ENCODE measurements around the gene ITFG1. TPM values are rescaled to one million over a fixed set of nuclear protein-coding genes. Genes with fewer than 3 reads are reported as not detected.

ITFG1 gene
- total RNA-seq, 4 donors from 2014 or later = 36.3 to 67.6 (median 56.1) TPM

- TF ChIP-seq CTCF (IDR thresholded peaks at IDR 0.05) (no peak), POLR2A (IDR thresholded peaks at IDR 0.05) (no peak)
- Histone ChIP-seq H3K27ac (no peak overlapping the region), H3K9me3 (no peaks in the 10 kb centered on the region), H3K27me3 (no peaks in the 10 kb centered on the region), H3K4me1 (no peaks in the 10 kb centered on the region), H3K36me3 (no peaks in the 10 kb centered on the region), H3K4me3 (no peak overlapping the region)
- DNase-seq = no peak
Observed at GRCh38 chr16:47129755-47130435, 331.0 kb downstream of the ITFG1 start.

GRCh38 chr16:47127541-47127940 is 333.3 kb downstream of the ITFG1 start:
- no peaks in the 10 kb centered on the region for H3K9me3 ChIP-seq
- no peak overlapping the region for H3K27ac ChIP-seq
- H3K4me3 ChIP-seq = no peak overlapping the region
- no peaks in the 10 kb centered on the region for H3K4me1 ChIP-seq
- H3K27me3 ChIP-seq = no peaks in the 10 kb centered on the region
- H3K36me3 ChIP-seq = no peaks in the 10 kb centered on the region
- no peak for DNase-seq
- TF ChIP-seq POLR2A (IDR thresholded peaks at IDR 0.05) = no peak
- TF ChIP-seq CTCF (IDR thresholded peaks at IDR 0.05) = no peak

GRCh38 chr16:47125757-47126156 is 335.1 kb downstream of the ITFG1 start:
- H3K27me3 ChIP-seq = no peaks in the 10 kb centered on the region
- DNase-seq = no peak
- no peaks in the 10 kb centered on the region for H3K4me1 ChIP-seq
- H3K9me3 ChIP-seq = no peaks in the 10 kb centered on the region
- no peaks in the 10 kb centered on the region for H3K36me3 ChIP-seq
- no peak overlapping the region for H3K4me3 ChIP-seq
- no peak overlapping the region for H3K27ac ChIP-seq
- no peak for TF ChIP-seq POLR2A (IDR thresholded peaks at IDR 0.05)
- TF ChIP-seq CTCF (IDR thresholded peaks at IDR 0.05) = no peak

- Histone ChIP-seq H3K4me3 (no peak overlapping the region), H3K27ac (no peak overlapping the region), H3K36me3 (no peaks in the 10 kb centered on the region), H3K27me3 (no peaks in the 10 kb centered on the region), H3K4me1 (no peaks in the 10 kb centered on the region), H3K9me3 (no peaks in the 10 kb centered on the region)
- no peak for DNase-seq
- TF ChIP-seq CTCF (IDR thresholded peaks at IDR 0.05) (no peak), POLR2A (IDR thresholded peaks at IDR 0.05) (no peak)
Observed at GRCh38 chr16:47113130-47113529, 347.7 kb downstream of the ITFG1 start.

GRCh38 chr16:47110939-47111338 is 349.9 kb downstream of the ITFG1 start:
- TF ChIP-seq POLR2A (IDR thresholded peaks at IDR 0.05) = no peak
- TF ChIP-seq CTCF (IDR thresholded peaks at IDR 0.05) = no peak
- no peaks in the 10 kb centered on the region for H3K9me3 ChIP-seq
- no peaks in the 10 kb centered on the region for H3K36me3 ChIP-seq
- no peak overlapping the region for H3K27ac ChIP-seq
- no peak overlapping the region for H3K4me3 ChIP-seq
- H3K4me1 ChIP-seq = no peaks in the 10 kb centered on the region
- no peak for DNase-seq
- no peaks in the 10 kb centered on the region for H3K27me3 ChIP-seq

- Histone ChIP-seq H3K36me3 (no peaks in the 10 kb centered on the region), H3K27me3 (no peaks in the 10 kb centered on the region), H3K27ac (no peak overlapping the region), H3K9me3 (no peaks in the 10 kb centered on the region), H3K4me3 (no peak overlapping the region), H3K4me1 (no peaks in the 10 kb centered on the region)
- TF ChIP-seq CTCF (IDR thresholded peaks at IDR 0.05) = no peak
- TF ChIP-seq POLR2A (IDR thresholded peaks at IDR 0.05) = no peak
- no peak for DNase-seq
Observed at GRCh38 chr16:47109361-47109760, 351.5 kb downstream of the ITFG1 start.
